Stimulated activated CD4-positive, alpha-beta T cell treated with anti-CD3 and anti-CD28 coated beads, Interleukin-4, amount 100 ng/mL, for 48 hours (primary cell): ENCODE measurements around the gene PTPRN.
"Not testable (repeated sequence)": the region's sequence is repeated elsewhere in the genome, so short reads cannot be mapped to it uniquely, and the experiment has no call there.

Experiments
- DNase-seq, 2 donors: peaks; one replicate each; pipeline ENCODE4 v3.0.0-alpha.2; 2020; ENCODE audit warnings: low read depth in 2 of 2

The PTPRN gene

DNA sequence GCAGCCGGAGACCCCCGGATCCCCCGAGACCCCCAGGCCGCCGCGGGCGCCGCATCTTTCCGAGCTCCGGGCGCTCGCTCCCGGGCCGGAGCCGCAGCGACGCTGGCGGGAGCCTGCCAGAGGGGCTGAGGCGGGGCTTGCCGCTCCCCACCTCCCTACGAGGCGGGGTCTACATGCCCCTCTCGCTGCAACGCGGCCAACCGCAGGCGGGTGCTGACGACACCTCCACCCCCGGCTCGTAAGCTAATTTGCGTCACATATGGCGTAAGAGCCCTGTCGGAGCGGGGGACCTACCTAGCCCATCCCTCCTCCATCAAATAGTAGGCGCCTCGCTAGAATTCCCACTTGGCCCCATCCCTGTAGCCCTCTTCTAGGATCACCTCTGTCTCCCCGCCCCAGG, at the start of gene PTPRN:
TSS of gene PTPRN (minus strand) at position 124 of the 400 bp plus-strand sequence. CDS start at position 55, 69 bp downstream.
- no peak for DNase-seq

DNA sequence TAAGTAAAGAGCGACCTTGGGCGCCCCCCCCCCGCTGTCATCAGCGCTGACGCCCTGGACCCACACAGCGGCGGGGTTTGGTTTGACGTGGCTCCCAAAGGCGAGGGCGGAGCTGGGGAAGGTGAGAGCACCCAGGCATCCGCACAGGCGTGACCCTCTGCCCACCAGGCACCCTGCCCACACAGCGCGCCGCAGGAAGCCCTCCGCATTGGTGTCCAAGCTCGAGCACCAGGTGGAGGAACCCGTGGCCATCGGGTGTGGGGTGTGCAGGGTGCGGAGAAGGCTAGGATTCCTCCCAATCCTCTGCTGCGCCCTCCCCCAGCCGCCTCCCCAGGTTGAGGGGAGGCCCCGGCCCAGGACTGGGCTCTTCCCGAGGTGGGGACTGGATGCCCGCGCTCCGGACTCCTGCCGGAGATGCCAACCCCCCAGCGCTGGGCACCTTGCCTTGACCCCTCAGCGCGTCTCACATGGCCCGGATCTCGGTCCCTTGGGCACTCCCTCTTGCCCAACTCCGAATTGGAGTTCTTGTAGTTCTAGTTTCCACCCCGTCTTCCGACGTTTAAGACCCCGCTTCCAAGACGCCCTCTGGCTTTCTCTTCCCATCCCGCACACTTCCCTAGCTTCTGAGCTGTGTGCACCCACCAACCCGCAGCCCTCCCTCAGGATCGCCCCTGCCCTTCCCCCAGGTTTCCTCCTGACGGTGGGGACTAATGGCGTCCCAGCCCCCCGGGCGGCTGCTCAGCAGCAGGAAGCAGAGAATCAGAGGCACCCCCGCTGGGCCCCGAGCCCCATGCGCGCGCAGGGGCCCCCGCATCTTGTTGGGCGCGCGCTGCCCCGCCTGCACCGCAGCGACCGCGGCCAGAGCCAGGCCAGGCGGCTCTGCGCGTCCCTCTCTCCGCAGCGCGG, 49.2 kb upstream of the PTPRN start:
- DNase-seq: peak in 1 of 2 donors; percentile 8

DNA sequence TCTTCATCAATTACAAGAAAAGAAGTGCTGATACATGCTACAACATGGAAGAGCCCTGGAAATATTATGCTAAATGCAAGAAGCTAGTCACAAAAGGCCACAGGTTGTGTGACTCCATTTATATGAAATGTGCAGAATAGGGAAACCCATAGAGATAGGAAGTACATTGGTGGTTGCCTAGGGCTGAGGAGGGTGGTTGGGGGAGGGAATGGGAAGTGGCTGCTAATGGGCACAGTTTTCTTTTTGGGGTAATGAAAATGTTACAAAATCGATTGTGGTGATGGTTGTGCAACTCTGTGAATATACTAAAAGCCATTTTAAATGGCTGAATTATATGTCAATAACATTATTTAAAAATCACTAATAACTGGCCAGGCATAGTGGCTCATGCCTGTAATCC, 47.6 kb upstream of the PTPRN start:
- DNase-seq: no peak

DNA sequence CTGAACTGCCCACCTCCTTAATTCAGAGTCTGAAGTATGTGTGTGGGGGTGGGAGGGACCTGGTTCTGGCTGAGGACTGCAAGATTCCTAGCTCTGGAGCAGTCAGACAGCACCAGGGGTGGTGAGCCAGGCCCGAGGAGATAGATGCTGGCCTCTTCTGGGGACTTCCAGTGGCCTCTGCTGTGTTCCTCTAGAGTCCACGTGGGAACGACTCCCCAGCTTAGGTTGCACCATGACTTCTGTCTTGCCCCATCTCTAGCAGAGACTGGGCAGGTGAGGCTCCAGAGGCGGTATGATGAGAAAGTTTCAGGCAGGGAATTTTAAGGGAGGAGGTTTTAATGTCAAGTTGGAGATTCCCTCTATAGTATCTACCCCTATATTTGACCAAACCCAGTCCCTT, 45.4 kb upstream of the PTPRN start:
- no peak for DNase-seq

DNA sequence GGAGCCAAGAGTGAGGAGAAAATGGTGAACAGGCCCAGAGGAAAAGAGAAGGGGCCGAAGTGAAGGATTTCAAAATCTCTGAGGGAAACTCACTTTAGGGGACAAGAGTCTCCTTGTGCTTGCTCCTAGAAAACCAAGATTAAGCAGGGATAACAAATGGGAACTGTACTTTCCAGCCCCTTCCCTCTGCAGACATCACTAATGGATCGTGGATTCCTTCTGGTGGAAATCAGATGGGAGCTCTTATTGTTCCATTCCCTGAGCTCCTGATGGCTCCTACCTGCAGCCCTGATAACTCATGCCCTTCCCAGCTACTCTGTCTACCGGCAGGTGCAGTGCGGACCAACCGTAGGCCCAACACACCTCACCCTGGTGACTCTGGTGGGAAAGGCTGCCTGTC, 43.9 kb upstream of the PTPRN start:
- no peak for DNase-seq

DNA sequence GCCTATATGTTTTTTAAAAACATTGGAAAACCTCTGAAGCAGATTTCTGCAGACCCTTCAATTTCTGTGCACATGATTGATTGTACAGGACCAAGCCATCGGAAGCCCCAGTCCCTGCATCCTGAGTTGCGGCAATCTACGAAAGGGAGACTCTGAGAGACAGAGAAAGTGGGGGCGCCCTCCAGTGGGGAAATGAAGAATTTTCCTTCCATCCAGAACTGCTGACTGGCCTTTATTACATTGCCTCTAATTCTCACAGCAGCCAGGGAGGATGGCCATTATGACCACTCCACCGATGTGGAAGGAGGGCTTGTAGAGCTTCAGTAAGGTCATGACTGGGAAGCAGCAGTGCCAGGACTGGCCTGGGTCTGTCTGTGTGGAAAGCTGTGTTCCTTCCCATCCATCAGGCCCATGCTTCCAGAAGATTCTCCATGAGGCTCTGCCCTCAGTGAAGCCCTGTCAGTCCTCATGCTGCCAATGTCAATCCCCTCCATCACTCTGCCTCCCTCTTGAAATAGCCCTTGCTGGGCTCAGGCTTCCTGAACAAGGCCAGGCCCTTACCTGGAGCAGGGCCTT, 43.3 kb upstream of the PTPRN start:
- peak; percentile 55 to 69 for DNase-seq

DNA sequence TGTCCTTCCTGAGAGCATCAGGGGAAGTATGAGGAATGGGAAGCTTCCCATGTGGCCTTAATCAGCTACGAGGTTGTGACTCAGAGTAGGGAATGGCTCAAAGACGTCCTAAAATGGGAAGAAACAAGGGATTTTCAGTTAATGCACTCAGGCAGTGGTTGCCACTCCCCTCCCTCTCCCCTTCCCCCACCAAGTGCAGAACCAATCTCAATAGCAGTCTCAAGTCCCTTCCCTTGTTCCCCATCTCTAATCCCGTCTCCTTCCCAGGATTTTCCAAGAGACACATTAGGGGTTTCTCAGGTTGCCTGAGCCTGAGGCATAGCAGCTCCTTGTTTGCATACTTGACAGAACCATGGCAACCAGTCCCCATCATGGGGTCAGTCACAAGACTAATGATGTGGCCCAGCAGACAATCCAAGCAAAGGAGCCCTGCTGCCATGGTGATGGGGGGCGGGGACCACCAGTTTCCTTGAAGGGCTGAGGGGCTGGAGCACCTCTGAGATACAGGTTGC, 41.6 kb upstream of the PTPRN start:
- no peak for DNase-seq

DNA sequence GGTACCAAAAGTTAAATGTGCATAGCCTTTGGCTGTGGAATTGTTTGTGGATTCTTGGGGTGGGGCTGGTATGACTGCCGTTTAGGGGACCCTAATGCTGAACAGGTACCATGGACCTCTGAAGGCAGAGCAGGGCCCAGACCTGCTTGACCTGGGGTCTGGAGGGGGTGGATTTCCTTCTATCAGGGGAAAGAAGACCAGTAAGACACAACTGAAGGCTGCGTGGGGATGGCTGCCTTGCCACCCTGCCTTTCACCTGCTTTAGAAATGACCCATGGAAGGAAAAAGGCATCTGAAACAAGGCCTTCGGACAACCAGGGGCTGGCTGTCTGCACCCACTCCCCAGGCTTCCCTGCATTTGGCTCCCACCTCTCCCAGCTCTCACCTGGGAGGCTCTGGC, 41.0 kb upstream of the PTPRN start:
- no peak for DNase-seq

DNA sequence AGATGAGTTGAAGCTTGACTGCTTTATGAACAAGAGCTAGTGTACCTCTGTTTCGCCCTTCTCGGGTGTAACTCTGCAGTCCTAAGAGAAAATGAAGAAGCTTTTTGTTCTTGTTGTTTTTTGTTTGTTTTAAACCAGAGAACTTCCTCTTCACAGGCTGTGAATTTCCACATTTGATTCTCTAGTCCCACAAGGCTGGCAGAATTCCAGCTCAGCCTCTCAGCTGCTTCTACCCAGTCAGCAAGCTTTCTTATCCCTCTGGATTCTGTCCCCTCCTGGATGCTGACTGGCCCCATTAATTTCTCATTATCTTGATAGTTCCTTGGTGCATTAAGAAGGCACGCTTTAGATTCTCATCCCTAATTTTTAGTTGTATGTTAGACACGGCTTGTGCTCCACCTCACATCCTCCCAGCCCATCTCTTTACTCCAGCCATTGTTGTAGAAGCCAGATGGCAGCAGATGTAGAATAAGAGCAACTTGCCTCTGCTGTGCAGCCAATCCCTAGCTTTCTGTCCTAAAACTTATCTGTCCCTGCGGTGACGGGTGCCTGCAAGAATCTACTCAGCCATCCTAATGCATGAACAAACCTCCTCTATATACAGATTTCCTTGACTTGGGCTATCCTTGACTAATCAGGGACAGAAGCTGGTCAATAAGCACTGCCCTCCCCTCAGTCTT, 35.7 kb upstream of the PTPRN start:
- no peak for DNase-seq

DNA sequence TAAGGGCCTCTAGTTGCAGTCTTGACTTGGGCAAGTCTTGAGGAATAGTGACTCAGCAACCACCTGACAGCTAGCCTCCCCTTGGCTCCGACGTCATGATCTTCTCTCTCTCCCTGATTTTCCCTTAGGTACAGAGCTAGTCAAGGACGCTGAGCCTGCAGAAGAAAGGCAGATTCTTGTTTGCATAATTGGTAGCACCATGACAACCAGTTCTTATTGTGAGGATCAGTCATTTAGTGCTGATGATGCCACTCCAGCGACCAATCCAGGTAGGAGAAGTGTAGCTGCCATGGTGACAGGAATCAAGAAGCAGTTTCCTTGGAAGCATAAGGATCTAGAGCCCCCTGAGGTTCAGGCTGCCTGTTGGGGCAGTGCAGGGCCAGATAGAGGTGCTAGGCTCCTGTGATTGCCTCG, 26.2 kb upstream of the PTPRN start:
- DNase-seq: no peak

DNA sequence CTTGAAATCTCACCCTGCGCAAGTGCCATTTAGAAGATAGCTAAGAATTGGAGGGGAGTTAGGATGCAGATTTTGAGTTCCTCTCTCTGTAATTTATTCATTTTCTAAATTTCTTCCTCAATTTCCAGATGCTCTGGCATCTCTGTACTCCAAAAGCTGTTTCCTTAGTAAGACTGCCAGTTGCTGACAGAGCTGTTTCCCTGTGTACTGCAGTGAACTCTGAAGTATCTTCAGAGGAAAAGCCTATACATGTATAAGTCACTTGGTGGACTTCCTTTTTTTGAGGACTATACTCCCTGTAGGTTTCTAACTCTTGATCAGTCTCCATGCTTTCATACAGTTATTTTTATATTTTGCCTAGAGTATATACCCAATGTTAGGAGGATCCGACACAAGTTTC, 24.9 kb upstream of the PTPRN start:
- DNase-seq: no peak

DNA sequence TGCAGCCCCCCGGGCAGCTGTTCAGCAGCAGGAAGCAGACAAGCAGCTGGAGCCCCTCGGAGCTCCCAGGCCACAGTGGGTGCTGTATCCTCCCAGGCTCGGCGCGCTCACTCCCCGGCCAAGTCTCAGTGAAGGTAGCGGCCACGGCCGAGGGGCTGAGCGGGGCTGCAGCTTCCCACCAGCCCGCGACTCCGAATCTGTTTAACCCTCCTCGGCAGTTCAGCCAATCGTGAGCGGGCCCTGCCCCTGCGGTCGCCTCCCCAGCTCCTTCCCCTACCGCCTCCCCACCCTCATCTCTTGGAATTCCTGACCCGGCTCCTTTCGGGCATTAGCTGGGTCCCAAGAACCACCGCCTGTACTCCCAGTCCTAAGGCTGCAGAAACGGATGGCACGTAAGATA, 23.3 kb upstream of the PTPRN start, which contains the start of gene RESP18:
TSS of gene RESP18 (minus strand) at position 203 of the 400 bp plus-strand sequence.
- DNase-seq: no peak

DNA sequence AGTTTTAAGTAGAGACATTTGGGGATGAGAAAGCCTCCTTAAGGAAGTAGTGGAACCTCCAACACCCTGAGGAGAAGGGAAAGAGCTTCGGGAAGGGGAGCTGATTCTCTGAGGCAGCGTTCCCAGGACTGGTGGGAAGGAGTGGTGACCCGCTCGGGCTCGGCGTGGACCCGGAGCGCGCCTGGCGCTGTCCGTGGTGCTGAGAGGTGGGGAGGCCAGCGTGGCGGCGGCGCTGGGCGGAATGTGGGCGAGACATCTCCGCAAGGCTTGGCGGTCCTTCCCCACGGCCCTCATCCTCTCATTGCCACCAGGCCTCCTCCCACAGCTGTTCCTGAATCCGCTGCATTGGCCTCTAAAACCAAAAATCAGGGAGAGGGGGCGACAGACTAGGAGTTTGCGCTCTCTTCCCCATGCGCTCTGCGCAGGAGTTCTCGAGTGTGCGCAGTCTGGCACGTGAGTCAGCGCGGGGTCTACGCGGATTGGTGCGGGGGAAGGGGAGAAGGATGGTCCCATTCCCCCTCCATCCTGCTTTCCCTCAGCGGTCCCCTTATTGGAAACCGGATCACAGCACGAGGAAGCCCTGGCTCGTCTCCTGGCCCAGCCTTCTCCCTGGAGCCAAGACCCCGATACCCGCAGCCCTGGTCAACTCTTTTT, 22.5 kb upstream of the PTPRN start:
- DNase-seq: peak in 1 of 2 donors; percentile 29

DNA sequence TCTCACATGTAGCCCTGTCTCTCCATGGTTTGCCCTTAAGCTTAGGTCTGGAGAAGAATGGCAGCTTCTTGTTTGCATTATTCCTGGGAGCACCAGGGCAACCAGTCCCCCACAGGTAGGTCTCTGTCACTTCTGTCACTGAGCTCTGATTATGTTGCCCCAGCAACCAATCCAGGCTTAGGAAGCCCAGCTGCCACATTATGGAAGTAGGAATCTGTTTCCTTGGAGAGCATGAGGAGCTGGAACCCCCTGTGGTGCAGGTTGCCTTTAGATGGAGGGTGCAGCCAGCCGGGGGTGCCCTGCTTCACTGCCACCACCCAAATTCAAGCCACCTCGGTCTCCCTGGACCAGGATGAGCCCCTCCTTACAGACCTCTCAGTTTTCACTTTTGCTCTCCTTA, 18.5 kb upstream of the PTPRN start:
- no peak for DNase-seq

DNA sequence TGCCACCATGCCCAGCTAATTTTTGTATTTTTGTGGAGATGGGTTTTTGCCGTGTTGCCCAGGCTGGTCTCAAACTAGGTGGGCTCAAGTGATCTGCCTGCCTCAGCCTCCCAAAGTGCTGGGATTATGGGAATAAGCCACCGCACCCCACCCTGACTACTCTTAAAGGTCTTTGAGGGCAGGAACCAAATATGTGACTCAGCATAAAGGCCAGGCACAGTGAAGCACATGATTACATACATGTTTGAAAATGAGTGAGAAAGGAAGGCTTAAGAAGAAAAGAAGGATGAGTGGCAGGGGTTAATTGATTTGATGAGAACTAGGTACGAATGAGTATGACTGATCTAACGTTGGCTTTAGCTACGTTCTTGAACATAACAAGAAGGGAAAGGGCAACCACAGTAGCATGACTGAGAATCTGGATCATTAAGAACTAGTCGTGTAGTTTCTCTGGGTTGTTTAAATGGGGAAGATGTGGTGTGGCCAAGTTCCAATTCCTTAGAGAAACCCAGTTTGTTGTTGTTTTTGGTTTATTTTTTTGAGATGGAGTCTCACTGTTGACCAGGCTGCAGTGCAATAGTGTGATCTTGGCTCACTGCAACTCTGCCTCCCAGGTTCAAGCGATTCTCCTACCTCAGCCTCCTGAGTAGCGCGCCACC, 16.6 kb upstream of the PTPRN start:
- no peak for DNase-seq

DNA sequence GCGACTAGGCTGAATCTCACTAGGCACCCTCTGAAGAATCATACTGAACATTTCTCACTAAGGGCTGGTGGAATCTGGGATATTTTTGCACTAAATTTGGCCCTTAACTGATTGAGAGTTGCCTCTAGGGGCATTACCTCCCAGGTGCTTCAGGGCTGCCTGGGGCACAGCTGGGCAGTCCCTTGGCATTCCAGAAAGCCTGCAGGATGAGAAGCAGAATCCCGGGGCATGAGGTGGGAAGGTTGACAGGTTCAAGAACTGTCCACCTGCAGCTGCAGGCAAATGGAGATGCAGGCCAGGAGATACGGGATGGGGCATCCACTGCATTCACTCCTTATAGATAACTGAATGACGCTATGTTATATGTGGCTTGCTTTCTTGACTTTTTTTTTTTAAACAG, 15.9 kb upstream of the PTPRN start:
- no peak for DNase-seq

DNA sequence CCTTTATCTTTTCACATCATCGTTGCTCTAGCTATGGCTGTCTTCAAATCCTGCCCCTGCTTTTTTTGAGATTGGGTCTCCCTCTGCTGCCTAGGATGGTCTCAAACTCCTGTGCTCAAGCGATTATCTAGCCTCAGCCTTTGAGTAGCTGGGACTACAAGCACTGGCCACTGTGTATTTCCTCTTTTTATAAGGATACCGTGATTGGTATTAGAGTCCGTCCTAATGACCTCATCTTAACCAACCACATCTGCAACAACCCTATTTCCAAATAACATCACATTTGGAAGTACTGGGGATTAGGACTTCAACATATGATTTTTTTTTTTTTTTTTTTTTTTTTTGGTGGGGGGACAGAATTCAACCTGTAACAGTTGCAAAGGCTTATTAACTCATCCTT, 14.2 kb upstream of the PTPRN start:
- DNase-seq: no peak

DNA sequence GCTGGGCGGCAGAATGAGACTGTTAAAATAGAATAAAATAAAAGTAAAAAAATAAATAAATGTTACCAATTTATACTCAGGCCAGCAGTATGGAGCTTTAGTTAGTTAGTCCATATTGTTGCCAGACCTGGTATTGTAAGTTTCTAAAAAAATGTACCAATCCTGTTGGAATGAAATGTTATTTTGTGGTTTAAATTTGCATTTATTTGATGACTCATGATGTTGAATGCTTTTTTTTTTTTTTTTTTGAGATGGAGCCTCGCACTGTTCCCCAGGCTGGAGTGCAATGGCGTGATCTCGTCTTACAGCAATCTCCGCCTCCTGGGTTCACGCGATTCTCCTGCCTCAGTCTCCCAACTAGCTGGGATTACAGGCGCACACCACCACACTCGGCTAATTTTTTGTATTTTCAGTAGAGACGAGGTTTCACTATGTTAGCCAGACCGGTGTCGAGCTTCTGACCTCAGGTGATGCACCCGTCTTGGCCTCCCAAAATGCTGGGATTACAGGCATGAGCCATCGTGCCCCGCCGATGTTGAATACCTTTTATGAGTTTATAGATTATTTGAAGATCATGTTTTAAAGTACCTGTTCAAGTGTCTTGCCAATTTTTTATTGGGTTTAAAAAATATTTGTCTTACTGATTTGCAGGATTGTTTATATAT, 5.7 kb upstream of the PTPRN start:
- DNase-seq: no peak

DNA sequence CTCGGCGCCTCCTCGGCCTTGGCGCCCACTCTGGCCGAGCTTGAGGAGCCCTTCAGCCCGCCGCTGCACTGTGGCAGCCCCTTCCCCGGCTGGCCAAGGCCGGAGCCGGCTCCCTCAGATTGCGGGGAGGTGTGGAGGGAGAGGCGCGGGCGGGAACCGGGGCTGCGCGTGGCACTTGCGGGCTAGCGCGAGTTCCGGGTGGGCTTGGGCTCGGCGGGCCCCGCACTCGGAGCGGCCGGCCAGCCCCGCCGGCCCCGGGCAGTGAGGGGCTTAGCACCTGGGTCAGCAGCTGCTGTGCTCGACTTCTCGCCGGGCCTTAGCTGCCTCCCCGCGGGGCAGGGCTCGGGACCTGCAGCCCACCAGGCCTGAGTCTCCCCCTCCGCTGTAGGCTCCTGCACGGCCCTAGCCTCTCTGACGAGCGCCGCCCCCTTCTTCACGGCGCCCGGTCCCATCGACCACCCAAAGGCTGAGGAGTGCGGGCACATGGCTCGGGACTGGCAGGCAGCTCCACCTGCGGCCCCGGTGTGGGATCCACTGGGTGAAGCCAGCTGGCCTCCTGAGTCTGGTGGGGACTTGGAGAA, 3.6 kb upstream of the PTPRN start:
- not testable (repeated sequence) for DNase-seq
